GM23248 (cell line): ENCODE measurements around the gene ACOX3.

Experiments
- EZH2 ChIP-seq: fragments of 200-600 bp; sonication (generic); IDR thresholded peaks from 2 replicates; pipeline ENCODE4 v1.6.1; 2018; ENCODE audit warnings: antibody characterized with exemption, mild to moderate bottlenecking; ENCODE audit not compliant: insufficient read depth, poor library complexity, severe bottlenecking
- EZH2phosphoT487 ChIP-seq: fragments of 200-600 bp; sonication (generic); IDR thresholded peaks from 2 replicates; pipeline ENCODE4 v1.6.1; 2018; ENCODE audit warnings: antibody characterized with exemption, moderate library complexity, mild to moderate bottlenecking, low read depth; ENCODE audit not compliant: insufficient read depth

- TF ChIP-seq EZH2phosphoT487 = no peak
- no peak for TF ChIP-seq EZH2
These were observed 48.6 kb downstream of the ACOX3 start for GRCh38 chr4:8391972-8392371.
